H1 (cell line): ENCODE data around the gene GLIPR2. TPM values are rescaled to one million over a fixed set of nuclear protein-coding genes. Genes with fewer than 3 reads are reported as not detected.

Experiments used
- CTCF ChIA-PET: fragments of 300-600 bp; sonication (Branson Sonifier 250); formaldehyde crosslinking; loops from one replicate; lab custom pipeline; 2021; ENCODE audit not compliant: partially characterized antibody; lab: Charles Lee
- POLR2A ChIA-PET: fragments of 300-600 bp; sonication (Branson Sonifier 250); formaldehyde crosslinking; loops from one replicate; lab custom pipeline; 2021; ENCODE audit warnings: inconsistent platforms; ENCODE audit not compliant: partially characterized antibody; lab: Charles Lee
- DNase-seq, 2 experiments: peaks; one replicate each; pipeline versions ENCODE4 v3.0.0 to v3.0.0-alpha.2; 2010 to 2022; ENCODE audit warnings: low spot score in 2 of 2, low read depth in 1 of 2, mixed read lengths in 1 of 2
- FAIRE-seq: peaks from 2 replicates; lab custom pipeline; 2011; peaks lifted over from hg19 to GRCh38; lab: Jason Lieb, UNC
- H2AFZ ChIP-seq: 2 replicates; pipeline ENCODE4 v1.8.1; 2012; ENCODE audit warnings: low read length, inconsistent platforms
- H2AK5ac ChIP-seq: 2 replicates; pipeline ENCODE4 v1.6.1; 2013; ENCODE audit warnings: low read depth, low read length
- H2BK120ac ChIP-seq: replicated peaks from 2 replicates; pipeline ENCODE3; 2013; ENCODE audit warnings: low read depth, low read length, inconsistent platforms
- H2BK12ac ChIP-seq: 2 replicates; pipeline ENCODE4 v1.6.1; 2013; ENCODE audit warnings: low read depth, low read length
- H2BK15ac ChIP-seq: 2 replicates; pipeline ENCODE4 v1.6.1; 2013; ENCODE audit warnings: low read length
- H2BK20ac ChIP-seq: 2 replicates; pipeline ENCODE4 v1.6.1; 2013; ENCODE audit warnings: low read length
- H2BK5ac ChIP-seq: 2 replicates; pipeline ENCODE4 v1.6.1; 2013; ENCODE audit warnings: low read depth, low read length
- H3K14ac ChIP-seq: 2 replicates; pipeline ENCODE4 v1.6.1; 2013; ENCODE audit warnings: inconsistent platforms; ENCODE audit not compliant: insufficient read length
- H3K18ac ChIP-seq: 2 replicates; pipeline ENCODE4 v1.6.1; 2013; ENCODE audit warnings: low read length; ENCODE audit errors: extremely low read depth
- H3K23ac ChIP-seq: 2 replicates; pipeline ENCODE4 v1.6.1; 2013; ENCODE audit warnings: inconsistent platforms; ENCODE audit not compliant: insufficient read length
- H3K23me2 ChIP-seq: 2 replicates; pipeline ENCODE4 v1.6.1; 2013; ENCODE audit warnings: low read depth, low read length
- H3K27ac ChIP-seq: 2 replicates; pipeline ENCODE4 v1.6.1; 2011; ENCODE audit warnings: low read depth, low read length, inconsistent platforms
- H3K27me3 ChIP-seq, 4 experiments: replicated peaks in 1 of 4; 1 replicate in 1 of 4; 2 replicates in 3 of 4; pipeline versions ENCODE4 v1.6.1 to v1.8.1; 2011 to 2013; ENCODE audit warnings: low read length in 3 of 4, mild to moderate bottlenecking in 3 of 4, inconsistent platforms in 2 of 4, mixed read lengths in 2 of 4, moderate library complexity in 1 of 4; ENCODE audit not compliant: control insufficient read depth in 3 of 4, insufficient read depth in 3 of 4; ENCODE audit errors: extremely low read depth in 1 of 4
- H3K36me3 ChIP-seq, 4 experiments: 2 replicates each; pipeline versions ENCODE4 v1.6.1 to v1.8.1; 2011 to 2013; ENCODE audit warnings: mild to moderate bottlenecking in 4 of 4, low read length in 3 of 4, moderate library complexity in 2 of 4, control low read depth in 1 of 4, inconsistent platforms in 1 of 4; ENCODE audit not compliant: insufficient read depth in 4 of 4, control insufficient read depth in 2 of 4
- H3K4ac ChIP-seq: replicated peaks from 2 replicates; pipeline ENCODE3; 2013; ENCODE audit warnings: low read length, low read depth, mixed read lengths, inconsistent platforms; ENCODE audit not compliant: insufficient read length
- H3K4me1 ChIP-seq, 4 experiments: replicated peaks in 1 of 4; 1 replicate in 1 of 4; 2 replicates in 3 of 4; pipeline versions ENCODE4 v1.6.1 to v1.8.1; 2011 to 2013; ENCODE audit warnings: low read length in 3 of 4, inconsistent platforms in 2 of 4, mixed read lengths in 1 of 4; ENCODE audit not compliant: insufficient read depth in 4 of 4, control insufficient read depth in 3 of 4
- H3K4me2 ChIP-seq, 2 experiments: 2 replicates each; pipeline versions ENCODE4 v1.6.1 to v1.8.1; 2011 to 2013; ENCODE audit warnings: low read depth in 2 of 2, low read length in 2 of 2, control low read depth in 1 of 2, inconsistent platforms in 1 of 2, mild to moderate bottlenecking in 1 of 2; ENCODE audit not compliant: insufficient read depth in 1 of 2
- H3K4me3 ChIP-seq, 4 experiments: fragments of 200-600, 300-600 bp in 1 of 4; sonication (generic), shearing (Covaris generic), sonication (Bioruptor Twin) in 1 of 4; 2 replicates each; pipeline versions ENCODE4 v1.5.1 to v1.8.1; 2011 to 2016; ENCODE audit warnings: low read length in 4 of 4, low read depth in 3 of 4, control low read depth in 2 of 4, inconsistent platforms in 2 of 4, mild to moderate bottlenecking in 2 of 4, mixed read lengths in 1 of 4, moderate library complexity in 1 of 4; ENCODE audit not compliant: insufficient read depth in 2 of 4; ENCODE audit errors: extremely low read depth in 1 of 4
- H3K56ac ChIP-seq: replicated peaks from 2 replicates; pipeline ENCODE3; 2013; ENCODE audit warnings: low read depth, mild to moderate bottlenecking, mixed read lengths, low read length, inconsistent platforms; ENCODE audit not compliant: insufficient read length
- H3K79me1 ChIP-seq: 2 replicates; pipeline ENCODE4 v1.6.1; 2013; ENCODE audit warnings: low read depth, low read length, control low read depth
- H3K79me2 ChIP-seq, 2 experiments: 2 replicates each; pipeline versions ENCODE4 v1.6.1 to v1.8.1; 2012 to 2013; ENCODE audit warnings: low read length in 2 of 2, mild to moderate bottlenecking in 2 of 2, inconsistent platforms in 1 of 2; ENCODE audit not compliant: insufficient read depth in 2 of 2, control insufficient read depth in 1 of 2
- H3K9ac ChIP-seq, 4 experiments: replicated peaks in 1 of 4; 1 replicate in 1 of 4; 2 replicates in 3 of 4; pipeline versions ENCODE4 v1.6.1 to v1.8.1; 2011 to 2013; ENCODE audit warnings: low read depth in 3 of 4, low read length in 3 of 4, control low read depth in 2 of 4, mild to moderate bottlenecking in 2 of 4, moderate library complexity in 2 of 4, inconsistent platforms in 1 of 4; ENCODE audit errors: extremely low read depth in 1 of 4
- H3K9me3 ChIP-seq, 2 experiments: 2 replicates each; pipeline versions ENCODE4 v1.6.1 to v1.8.1; 2012 to 2013; ENCODE audit warnings: mild to moderate bottlenecking in 2 of 2, moderate library complexity in 2 of 2, control low read depth in 1 of 2, inconsistent platforms in 1 of 2, low read depth in 1 of 2, low read length in 1 of 2, mixed read lengths in 1 of 2; ENCODE audit not compliant: insufficient read depth in 2 of 2
- H4K20me1 ChIP-seq, 2 experiments: replicated peaks in 1 of 2; 2 replicates each; pipeline versions ENCODE3 to v1.8.1; 2011 to 2013; ENCODE audit warnings: inconsistent platforms in 2 of 2, low read length in 2 of 2, mild to moderate bottlenecking in 1 of 2; ENCODE audit not compliant: insufficient read depth in 2 of 2, control insufficient read depth in 1 of 2
- H4K5ac ChIP-seq: 2 replicates; pipeline ENCODE4 v1.6.1; 2013; ENCODE audit warnings: low read length, low read depth, mixed read lengths, inconsistent platforms; ENCODE audit not compliant: insufficient read length
- H4K8ac ChIP-seq: 2 replicates; pipeline ENCODE4 v1.8.0; 2013; ENCODE audit warnings: mild to moderate bottlenecking, moderate library complexity, low read length, inconsistent platforms; ENCODE audit not compliant: insufficient read depth; ENCODE audit errors: extremely low read depth
- H4K91ac ChIP-seq: replicated peaks from 2 replicates; pipeline ENCODE3; 2013; ENCODE audit warnings: low read length, mixed read lengths, inconsistent platforms; ENCODE audit not compliant: insufficient read length
- ASH2L ChIP-seq: fragments of 200-600, 300-600 bp; sonication (generic); IDR thresholded peaks from one replicate; pipeline ENCODE4 v1.7.1; 2017; ENCODE audit warnings: low read length
- CBX5 ChIP-seq: fragments of 300-800, 300-1000 bp; sonication (generic); IDR thresholded peaks from 2 replicates; pipeline ENCODE4 v1.7.1; 2016; ENCODE audit warnings: antibody characterized with exemption, low read length, low read depth
- CEBPB ChIP-seq: IDR thresholded peaks from 2 replicates; pipeline ENCODE4 v1.6.1; 2012; ENCODE audit warnings: low read depth, low read length
- CREB1 ChIP-seq: IDR thresholded peaks from 2 replicates; pipeline ENCODE4 v1.6.1; 2012; ENCODE audit warnings: inconsistent platforms
- EZH2 ChIP-seq: fragments of 200-600 bp; sonication (generic); IDR thresholded peaks from 2 replicates; pipeline ENCODE4 v1.7.1; 2012; ENCODE audit warnings: low read depth, mild to moderate bottlenecking, moderate library complexity, low read length, inconsistent platforms; ENCODE audit not compliant: severe bottlenecking
- GABPA ChIP-seq: IDR thresholded peaks from 2 replicates; pipeline ENCODE4 v1.6.1; 2011; ENCODE audit warnings: mild to moderate bottlenecking, low read length, moderate library complexity, borderline replicate concordance; ENCODE audit not compliant: insufficient read depth
- KDM1A ChIP-seq: fragments of 200-600, 300-600 bp; sonication (generic); IDR thresholded peaks from 2 replicates; pipeline ENCODE4 v1.7.1; 2016; ENCODE audit warnings: mild to moderate bottlenecking, low read length, borderline replicate concordance
- NANOG ChIP-seq: IDR thresholded peaks from 2 replicates; pipeline ENCODE4 v1.6.1; 2011; ENCODE audit warnings: low read length, low read depth, mild to moderate bottlenecking, inconsistent platforms; ENCODE audit not compliant: insufficient read depth, poor library complexity, severe bottlenecking
- NRF1 ChIP-seq: IDR thresholded peaks from 2 replicates; pipeline ENCODE4 v1.6.1; 2011; ENCODE audit warnings: mild to moderate bottlenecking, low read depth, low read length, improper control_type of control experiment
- PHF8 ChIP-seq: fragments of 200-600 bp; sonication (generic); conservative IDR thresholded peaks from 2 replicates; pipeline ENCODE4 v1.7.1; 2012; ENCODE audit warnings: low read depth, mild to moderate bottlenecking, inconsistent platforms, low read length, moderate library complexity
- RBBP5 ChIP-seq: IDR thresholded peaks from 2 replicates; pipeline ENCODE4 v1.7.1; 2012; ENCODE audit warnings: low read depth, mild to moderate bottlenecking, inconsistent platforms, low read length, moderate library complexity, borderline replicate concordance
- SP2 ChIP-seq: IDR thresholded peaks from 2 replicates; pipeline ENCODE4 v1.6.1; 2012; ENCODE audit warnings: mild to moderate bottlenecking, low read length, inconsistent platforms
- SRF ChIP-seq: IDR thresholded peaks from 2 replicates; pipeline ENCODE4 v1.6.1; 2011; ENCODE audit warnings: mild to moderate bottlenecking, low read depth, low read length, moderate library complexity
- SUZ12 ChIP-seq: fragments of 200-600 bp; sonication (generic); IDR thresholded peaks from 2 replicates; pipeline ENCODE4 v1.6.1; 2012; ENCODE audit warnings: mild to moderate bottlenecking, inconsistent platforms, low read length, moderate library complexity, mixed read lengths
- TBP ChIP-seq: IDR thresholded peaks from 2 replicates; pipeline ENCODE4 v1.6.1; 2011; ENCODE audit warnings: low read depth, low read length, improper control_type of control experiment
- WGBS, 2 experiments: shearing (Covaris generic) in 1 of 2; methylation state at CpG; one replicate each; pipeline versions ENCODE4 v1.1.6 to v1.1.7; 2013 to 2015; ENCODE audit warnings: low lambda C conversion rate in 2 of 2, mixed read lengths in 2 of 2, inconsistent platforms in 1 of 2, low coverage in 1 of 2, missing lambda C conversion rate in 1 of 2; ENCODE audit not compliant: insufficient replicate concordance in 2 of 2, insufficient coverage in 1 of 2, insufficient read length in 1 of 2; ENCODE audit errors: extremely low coverage in 1 of 2, missing lambda C conversion rate in 1 of 2; 5-methylcytosine and 5-hydroxymethylcytosine counted together
- polyA plus RNA-seq, 7 experiments: library from polyadenylated mRNA; depleted of rRNA in 3 of 7; stranded (reverse) in 5 of 7; unstranded in 2 of 7; fragments of >200 nt in 5 of 7; fragments of 200-250 nt in 2 of 7; gene quantifications; 1 replicate in 5 of 7; 2 replicates in 1 of 7; 4 replicates in 1 of 7; pipeline versions ENCODE4 v1.2.1 to v1.2.3, GENCODE V29; 2011 to 2013; ENCODE audit warnings: missing spikeins in 2 of 7, mixed read lengths in 2 of 7
- total RNA-seq: library from RNA; stranded (reverse); fragmentation: NEBNext Ultra II Directional; extraction: Animal tissue kit (Norgen Biotek cat#: 25700); gene quantifications from 2 replicates; pipeline ENCODE4 v1.2.1, GENCODE V29; 2021

The GLIPR2 gene
- total and polyA plus RNA-seq, 2 of the 8 experiments (the other 6 are each of a cell fraction or from before 2014, with no cell fraction given) = 7.9 to 12.0 TPM

- DNase-seq = no peak
- Histone ChIP-seq H3K36me3 (no peaks in the 10 kb centered on the region), H2BK5ac (no peak overlapping the region), H2AFZ (no peak overlapping the region), H2BK15ac (no peak overlapping the region), H3K9ac (no peak overlapping the region), H3K4me3 (no peak overlapping the region), H3K4ac (no peak overlapping the region), H3K23ac (no peak overlapping the region), H2BK120ac (no peak overlapping the region), H4K20me1 (no peaks in the 10 kb centered on the region), H3K27me3 (no peaks in the 10 kb centered on the region), H3K56ac (no peak overlapping the region), H3K14ac (no peak overlapping the region), H4K91ac (no peak overlapping the region), H2BK12ac (no peak overlapping the region), H3K9me3 (no peaks in the 10 kb centered on the region), H2AK5ac (no peak overlapping the region), H3K23me2 (no peaks in the 10 kb centered on the region), H2BK20ac (no peak overlapping the region), H4K8ac (no peak overlapping the region; the same call in 1 of the 2 replicates), H3K4me1 (no peaks in the 10 kb centered on the region), H3K79me1 (no peaks in the 10 kb centered on the region), H3K4me2 (no peak overlapping the region), H3K18ac (no peak overlapping the region), H4K5ac (no peak overlapping the region), H3K27ac (no peak overlapping the region), H3K79me2 (no peaks in the 10 kb centered on the region)
- CTCF ChIA-PET = interaction anchor here (1.3 to 5.6 kb wide), 3 partner anchors 14 to 50 kb away, joined by 5 to 40 read pairs (median 5); no protein-coding TSS in a partner anchor
- POLR2A ChIA-PET = no interaction called here
- 89% methylated on average over 3 of the region's 3 CpGs; no CpG with 5 or more reads in 1 of the 2 experiments for WGBS, 2 experiments
- FAIRE-seq = no peak
- no peak for TF ChIP-seq ASH2L
- TF ChIP-seq CEBPB = no peak
- TF ChIP-seq PHF8 = no peak
- no peak for TF ChIP-seq CREB1
- TF ChIP-seq GABPA = no peak
- TF ChIP-seq CBX5 = no peak
- no peak for TF ChIP-seq SUZ12
- no peak for TF ChIP-seq KDM1A
- no peak for TF ChIP-seq SRF
- no peak for TF ChIP-seq NRF1
- no peak for TF ChIP-seq SP2
- no peak for TF ChIP-seq TBP
- no peak for TF ChIP-seq EZH2
- TF ChIP-seq NANOG = no peak
- TF ChIP-seq RBBP5 = no peak
Observed at GRCh38 chr9:36116593-36116992, 19.9 kb upstream of the GLIPR2 start.
